Measurements from ENCODE around the gene SERPINA1.

DNA sequence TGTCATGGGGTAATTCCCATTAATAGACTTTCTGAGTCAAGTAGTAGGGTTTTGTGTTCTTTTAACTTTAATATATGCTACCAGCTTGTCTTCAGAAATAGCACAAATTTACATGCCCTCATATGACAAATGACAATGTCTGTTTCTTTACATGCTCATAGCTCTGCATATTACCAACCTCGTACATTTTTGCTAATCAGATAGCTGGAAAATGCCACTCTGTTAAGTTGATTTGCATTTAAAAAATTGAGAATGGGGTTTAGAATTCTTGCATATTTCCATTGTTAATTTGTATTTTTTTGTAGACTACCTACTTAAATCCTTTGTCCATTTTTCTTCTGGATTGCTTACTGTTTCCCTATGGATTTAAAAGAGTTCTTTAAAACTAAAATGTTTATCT lies 31.2 kb downstream of the SERPINA1 start:
- TF ChIP-seq POLR2AphosphoS5 (IDR thresholded peaks at IDR 0.05; ENCODE audit: low read depth, low read length), result no peak
- TF ChIP-seq TAF1 (IDR thresholded peaks at IDR 0.05; ENCODE audit: borderline replicate concordance, low read depth, low read length), result no peak
- no peak for TF ChIP-seq POLR2A (IDR thresholded peaks at IDR 0.05; ENCODE audit: low read depth, low read length)
